HCT116 (cell line): ENCODE data around the gene EHBP1. TPM values are rescaled to one million over a fixed set of nuclear protein-coding genes. Genes with fewer than 3 reads are reported as not detected.

ENCODE experiments used
- ATAC-seq: fragments of 200-7000 bp; cut with Tn5 transposase; 2 replicates; pipeline ENCODE4 v1.9.1; 2020; ENCODE audit warnings: mild to moderate bottlenecking, moderate library complexity
- BruUV-seq: library from RNA; stranded (reverse); fragments of 400-500 nt; replicated peaks from 2 replicates; lab custom pipeline; 2021; lab: Mats Ljungman, UMichigan
- CTCF ChIA-PET: fragments of 300-600 bp; sonication (Branson Sonifier 250); formaldehyde crosslinking; loops from one replicate; lab custom pipeline; 2021; ENCODE audit warnings: antibody characterized with exemption; lab: Charles Lee
- POLR2A ChIA-PET: fragments of 300-600, 350-600 bp; sonication (Branson Sonifier 250); formaldehyde crosslinking; loops from one replicate; lab custom pipeline; 2021; ENCODE audit warnings: antibody characterized with exemption; lab: Charles Lee
- RAD21 ChIA-PET, 2 experiments: fragments of 300-600 bp; sonication (Branson Sonifier 250); formaldehyde crosslinking; loops; one replicate each; lab custom pipeline; 2023; ENCODE audit warnings: low total read pairs in 2 of 2; ENCODE audit not compliant: uncharacterized antibody in 2 of 2, unreplicated experiment in 2 of 2, low non-redundant PET in 1 of 2; lab: Charles Lee
- DNase-seq: peaks from one replicate; pipeline ENCODE4 v3.0.0-alpha.2; 2010; ENCODE audit warnings: low read depth, low spot score
- H2AFZ ChIP-seq: fragments of 200-600 bp; shearing (Covaris generic), sonication (generic); 2 replicates; pipeline ENCODE4 v1.6.1; 2017; ENCODE audit warnings: low read depth, mixed run types, mixed read lengths, antibody characterized with exemption, low read length; ENCODE audit not compliant: poor library complexity, severe bottlenecking
- H3K27ac ChIP-seq: 2 replicates; pipeline ENCODE4 v1.5.1; 2012; ENCODE audit warnings: low read depth, low read length
- H3K27me3 ChIP-seq: fragments of 200-600 bp; sonication (generic); 2 replicates; pipeline ENCODE4 v1.6.1; 2016; ENCODE audit warnings: mixed run types, low read length, mixed read lengths; ENCODE audit not compliant: insufficient read depth
- H3K36me3 ChIP-seq, 2 experiments: fragments of 200-500 bp in 1 of 2; fragments of 200-600 bp in 1 of 2; sonication (Bioruptor generic) in 1 of 2; sonication (generic) in 1 of 2; 2 replicates each; pipeline versions ENCODE4 v1.5.1 to v1.6.1; 2014 to 2016; ENCODE audit warnings: low read length in 2 of 2, inconsistent platforms in 1 of 2, mixed read lengths in 1 of 2, mixed run types in 1 of 2; ENCODE audit not compliant: insufficient read depth in 2 of 2, control insufficient read depth in 1 of 2
- H3K4me1 ChIP-seq, 2 experiments: fragments of 200-600 bp in 1 of 2; sonication (generic) in 1 of 2; 2 replicates each; pipeline versions ENCODE4 v1.5.1 to v1.6.1; 2012 to 2017; ENCODE audit warnings: low read length in 2 of 2, inconsistent platforms in 1 of 2, mild to moderate bottlenecking in 1 of 2, mixed read lengths in 1 of 2, mixed run types in 1 of 2, moderate library complexity in 1 of 2; ENCODE audit not compliant: insufficient read depth in 2 of 2, control insufficient read depth in 1 of 2
- H3K4me2 ChIP-seq: fragments of 200-600 bp; sonication (generic); 2 replicates; pipeline ENCODE4 v1.6.1; 2017; ENCODE audit warnings: mixed run types, low read length, mixed read lengths
- H3K4me3 ChIP-seq, 2 experiments: fragments of 200-600 bp in 1 of 2; sonication (generic) in 1 of 2; replicated peaks in 1 of 2; 2 replicates each; pipeline ENCODE4 v1.5.1; 2011 to 2016; ENCODE audit warnings: low read length in 2 of 2, control low read depth in 1 of 2, low read depth in 1 of 2, mild to moderate bottlenecking in 1 of 2, mixed read lengths in 1 of 2, mixed run types in 1 of 2
- H3K79me2 ChIP-seq: fragments of 200-600 bp; sonication (generic); 2 replicates; pipeline ENCODE4 v1.6.1; 2017; ENCODE audit warnings: mild to moderate bottlenecking, mixed run types, low read length, moderate library complexity, mixed read lengths; ENCODE audit not compliant: insufficient read depth
- H3K9ac ChIP-seq: fragments of 200-600 bp; sonication (generic); 2 replicates; pipeline ENCODE4 v1.6.1; 2016; ENCODE audit warnings: low read length, mixed read lengths
- H3K9me2 ChIP-seq: fragments of 200-600 bp; sonication (generic), shearing (Covaris generic); 2 replicates; pipeline ENCODE4 v1.6.1; 2017; ENCODE audit warnings: mixed run types, mild to moderate bottlenecking, moderate library complexity; ENCODE audit not compliant: insufficient read depth
- H3K9me3 ChIP-seq, 2 experiments: fragments of 200-500 bp in 1 of 2; fragments of 200-600 bp in 1 of 2; sonication (Bioruptor generic) in 1 of 2; sonication (generic) in 1 of 2; 2 replicates each; pipeline ENCODE4 v1.6.1; 2014 to 2017; ENCODE audit warnings: low read length in 2 of 2, mixed read lengths in 2 of 2, inconsistent platforms in 1 of 2, low read depth in 1 of 2, mild to moderate bottlenecking in 1 of 2, mixed run types in 1 of 2, moderate library complexity in 1 of 2; ENCODE audit not compliant: control insufficient read depth in 1 of 2, insufficient read depth in 1 of 2
- H4K20me1 ChIP-seq: fragments of 200-600 bp; sonication (generic), shearing (Covaris generic); 2 replicates; pipeline ENCODE4 v1.6.1; 2017; ENCODE audit warnings: mixed run types, mild to moderate bottlenecking, moderate library complexity; ENCODE audit not compliant: insufficient read depth
- CBX3 ChIP-seq: IDR thresholded peaks from 2 replicates; pipeline ENCODE4 v1.6.1; 2012; ENCODE audit warnings: low read depth
- EGR1 ChIP-seq: IDR thresholded peaks from 2 replicates; pipeline ENCODE4 v1.6.1; 2012; ENCODE audit warnings: low read depth
- ELF1 ChIP-seq: IDR thresholded peaks from 2 replicates; pipeline ENCODE4 v1.6.1; 2012; ENCODE audit warnings: low read depth, borderline replicate concordance
- EZH2phosphoT487 ChIP-seq: fragments of 200-600 bp; IDR thresholded peaks from 2 replicates; pipeline ENCODE4 v1.6.1; 2018; ENCODE audit warnings: antibody characterized with exemption, borderline replicate concordance
- FOSL1 ChIP-seq: IDR thresholded peaks from 2 replicates; pipeline ENCODE4 v1.6.1; 2012; ENCODE audit warnings: low read depth
- JUND ChIP-seq: IDR thresholded peaks from 2 replicates; pipeline ENCODE4 v1.6.1; 2012
- POLR2A ChIP-seq: IDR thresholded peaks from 2 replicates; pipeline ENCODE4 v1.7.0; 2011; ENCODE audit warnings: borderline replicate concordance; ENCODE audit not compliant: insufficient read depth, insufficient read length; ENCODE audit errors: extremely low read depth
- POLR2AphosphoS5 ChIP-seq: IDR thresholded peaks from 2 replicates; pipeline ENCODE4 v1.6.1; 2011; ENCODE audit warnings: mild to moderate bottlenecking, low read depth, low read length, moderate library complexity
- REST ChIP-seq: IDR thresholded peaks from 2 replicates; pipeline ENCODE4 v1.6.1; 2012; ENCODE audit warnings: low read depth
- SP1 ChIP-seq: IDR thresholded peaks from 2 replicates; pipeline ENCODE4 v1.6.1; 2012; ENCODE audit warnings: low read depth
- SRF ChIP-seq: IDR thresholded peaks from 2 replicates; pipeline ENCODE4 v1.6.1; 2012; ENCODE audit warnings: low read depth
- YY1 ChIP-seq: IDR thresholded peaks from 2 replicates; pipeline ENCODE4 v1.6.1; 2011; ENCODE audit warnings: low read length, low read depth, moderate library complexity, mild to moderate bottlenecking; ENCODE audit not compliant: insufficient replicate concordance; ENCODE audit errors: extremely low read depth
- ZNF274 ChIP-seq: fragments of 200-500 bp; sonication (Bioruptor generic); IDR thresholded peaks from 2 replicates; pipeline ENCODE4 v1.6.1; 2014; ENCODE audit warnings: mild to moderate bottlenecking, low read depth, low read length, inconsistent platforms
- intact Hi-C: fragments of 100-400 bp; cut with micrococcal nuclease; formaldehyde crosslinking; loops from 2 replicates; pipeline ENCODE4 v1.10.0; 2022
- total RNA-seq: library from RNA; stranded (reverse); gene quantifications from one replicate; pipeline ENCODE4 v1.2.1, GENCODE V29; 2021; ENCODE audit not compliant: unreplicated experiment

Gene EHBP1
- total RNA-seq, 1 experiment from 2014 or later: 89.9 TPM

GRCh38 chr2:62741127-62741526, 35.6 kb downstream of the EHBP1 start:
- no peaks in the 10 kb centered on the region for H3K9me3 ChIP-seq
- H3K36me3 ChIP-seq: no peaks in the 10 kb centered on the region
- H3K79me2 ChIP-seq: peaks cover 100% of the 10 kb centered on the region
- H3K4me3 ChIP-seq: no peak overlapping the region
- H3K27ac ChIP-seq: no peak overlapping the region
- H2AFZ ChIP-seq: no peak overlapping the region
- CTCF ChIA-PET: no interaction called here
- H3K9me2 ChIP-seq: no peaks in the 10 kb centered on the region
- no peak for DNase-seq
- peaks cover 8% of the 10 kb centered on the region; the same call in 1 of the 2 replicates for H4K20me1 ChIP-seq
- POLR2A ChIA-PET: interaction anchor here (1.0 kb wide), 1 partner anchor 15 kb away, joined by 3 read pairs; no protein-coding TSS in a partner anchor
- no peak overlapping the region for H3K9ac ChIP-seq
- no peak overlapping the region for H3K4me2 ChIP-seq
- TF ChIP-seq YY1 (no peak), POLR2A (no peak), POLR2AphosphoS5 (no peak), FOSL1 (no peak), CBX3 (no peak), SRF (no peak), JUND (no peak), ELF1 (no peak), SP1 (no peak), EGR1 (no peak), EZH2phosphoT487 (no peak), REST (no peak), ZNF274 (no peak)
- no peak for ATAC-seq
- peaks cover 27 to 32% of the 10 kb centered on the region in 2 experiments for H3K4me1 ChIP-seq
- RAD21 ChIA-PET: no interaction called here
- intact Hi-C loops: no loop called here
- H3K27me3 ChIP-seq: no peaks in the 10 kb centered on the region
- BruUV-seq: no TSS peak
